SHP77 (cell line): ENCODE measurements around the gene CXCL14.

Experiments used
- DNase-seq, 2 experiments: peaks; one replicate each; lab custom pipeline; 2025; lab: John Stamatoyannopoulos, UW

CXCL14 gene

GRCh38 chr5:135596157-135596763 is 17.5 kb upstream of the CXCL14 start:
- DNase-seq: no peak

- no peak for DNase-seq
These were observed 15.7 kb upstream of the CXCL14 start for GRCh38 chr5:135594416-135594960.

- DNase-seq: no peak
These were observed 15.1 kb upstream of the CXCL14 start for GRCh38 chr5:135593886-135594285.

GRCh38 chr5:135593141-135593540 is 14.3 kb upstream of the CXCL14 start:
- no peak for DNase-seq

GRCh38 chr5:135592312-135593045 is 13.7 kb upstream of the CXCL14 start:
- DNase-seq: no peak

GRCh38 chr5:135591277-135591676 is 12.5 kb upstream of the CXCL14 start:
- DNase-seq: no peak

GRCh38 chr5:135589152-135589551 is 10.4 kb upstream of the CXCL14 start:
- DNase-seq: no peak

GRCh38 chr5:135587721-135588663 is 9.2 kb upstream of the CXCL14 start:
- no peak for DNase-seq

- no peak for DNase-seq
These were observed 6.1 kb upstream of the CXCL14 start for GRCh38 chr5:135584918-135585317.

GRCh38 chr5:135584276-135584675 is 5.5 kb upstream of the CXCL14 start:
- DNase-seq: no peak

- DNase-seq: no peak
These were observed 3.4 kb upstream of the CXCL14 start for GRCh38 chr5:135582099-135582781.

- no peak for DNase-seq
These were observed 496 bp downstream of the CXCL14 start for GRCh38 chr5:135578305-135578684.

GRCh38 chr5:135577421-135577820 is 1.4 kb downstream of the CXCL14 start:
- DNase-seq: no peak

GRCh38 chr5:135576075-135576599 is 2.7 kb downstream of the CXCL14 start:
- no peak for DNase-seq

- DNase-seq: no peak
These were observed 4.3 kb downstream of the CXCL14 start for GRCh38 chr5:135574493-135574892.

GRCh38 chr5:135571902-135572301 is 6.9 kb downstream of the CXCL14 start:
- no peak for DNase-seq

- DNase-seq: no peak
These were observed 7.7 kb downstream of the CXCL14 start for GRCh38 chr5:135571066-135571609.

GRCh38 chr5:135570453-135570764 is 8.4 kb downstream of the CXCL14 start:
- DNase-seq: no peak

GRCh38 chr5:135569755-135570452 is 8.9 kb downstream of the CXCL14 start:
- DNase-seq: peak; percentile 27 to 34

GRCh38 chr5:135568923-135569360 is 9.8 kb downstream of the CXCL14 start:
- no peak for DNase-seq

- DNase-seq: no peak
These were observed 10.5 kb downstream of the CXCL14 start for GRCh38 chr5:135568246-135568645.
